H9 (cell line): ENCODE data around the gene TMEM26. TPM values are rescaled to one million over a fixed set of nuclear protein-coding genes. Genes with fewer than 3 reads are reported as not detected.

Source experiments
- DNase-seq: peaks from one replicate; pipeline ENCODE4 v3.0.0-alpha.2; 2017
- H2AFZ ChIP-seq: one replicate; pipeline ENCODE4 v1.6.1; 2013; ENCODE audit warnings: mild to moderate bottlenecking, low read length, control low read depth, moderate library complexity
- H2AK5ac ChIP-seq: 2 replicates; pipeline ENCODE4 v1.6.1; 2013; ENCODE audit warnings: low read length, control low read depth, mixed read lengths; ENCODE audit not compliant: insufficient read length
- H2BK120ac ChIP-seq: one replicate; pipeline ENCODE4 v1.6.1; 2013; ENCODE audit warnings: low read depth, mild to moderate bottlenecking, low read length, control low read depth, inconsistent platforms; ENCODE audit not compliant: poor library complexity, severe bottlenecking
- H2BK12ac ChIP-seq: 2 replicates; pipeline ENCODE4 v1.6.1; 2013; ENCODE audit warnings: low read length, control low read depth, mixed read lengths, low read depth; ENCODE audit not compliant: insufficient read length
- H2BK15ac ChIP-seq: 2 replicates; pipeline ENCODE4 v1.6.1; 2013; ENCODE audit warnings: low read depth, low read length, control low read depth
- H2BK20ac ChIP-seq: one replicate; pipeline ENCODE4 v1.6.1; 2013; ENCODE audit warnings: low read depth, mild to moderate bottlenecking, low read length, control low read depth, inconsistent platforms; ENCODE audit not compliant: poor library complexity, severe bottlenecking
- H2BK5ac ChIP-seq: 2 replicates; pipeline ENCODE4 v1.6.1; 2013; ENCODE audit warnings: low read length, control low read depth, mixed read lengths; ENCODE audit not compliant: insufficient read length
- H3K14ac ChIP-seq: 2 replicates; pipeline ENCODE4 v1.6.1; 2013; ENCODE audit warnings: low read length, control low read depth; ENCODE audit not compliant: insufficient read depth
- H3K18ac ChIP-seq: 2 replicates; pipeline ENCODE4 v1.6.1; 2013; ENCODE audit warnings: low read depth, mild to moderate bottlenecking, mixed read lengths, low read length, control low read depth; ENCODE audit not compliant: insufficient read length
- H3K23ac ChIP-seq: 2 replicates; pipeline ENCODE4 v1.6.1; 2013; ENCODE audit warnings: low read length, control low read depth, mixed read lengths, low read depth; ENCODE audit not compliant: insufficient read length
- H3K23me2 ChIP-seq: 2 replicates; pipeline ENCODE4 v1.6.1; 2013; ENCODE audit warnings: low read depth, mild to moderate bottlenecking, mixed read lengths, low read length, control low read depth; ENCODE audit not compliant: insufficient read length, poor library complexity, severe bottlenecking
- H3K27ac ChIP-seq: 2 replicates; pipeline ENCODE4 v1.5.1; 2013; ENCODE audit warnings: low read length, control low read depth, mixed read lengths, low read depth; ENCODE audit not compliant: insufficient read length
- H3K27me3 ChIP-seq: 2 replicates; pipeline ENCODE4 v1.6.1; 2013; ENCODE audit warnings: low read length, control low read depth, inconsistent platforms; ENCODE audit not compliant: insufficient read depth
- H3K4ac ChIP-seq: 2 replicates; pipeline ENCODE4 v1.6.1; 2013; ENCODE audit warnings: low read depth, mild to moderate bottlenecking, control low read depth, inconsistent platforms, low read length, moderate library complexity
- H3K4me1 ChIP-seq: 2 replicates; pipeline ENCODE4 v1.6.1; 2013; ENCODE audit warnings: low read length, control low read depth, inconsistent platforms; ENCODE audit not compliant: insufficient read depth
- H3K4me2 ChIP-seq: 2 replicates; pipeline ENCODE4 v1.6.1; 2013; ENCODE audit warnings: low read length, control low read depth, mixed read lengths; ENCODE audit not compliant: insufficient read length, insufficient read depth
- H3K56ac ChIP-seq: 2 replicates; pipeline ENCODE4 v1.6.1; 2013; ENCODE audit warnings: low read depth, mild to moderate bottlenecking, mixed read lengths, low read length, control low read depth; ENCODE audit not compliant: insufficient read length
- H3K79me1 ChIP-seq: 2 replicates; pipeline ENCODE4 v1.6.1; 2013; ENCODE audit warnings: low read depth, mild to moderate bottlenecking, moderate library complexity, low read length, control low read depth, inconsistent platforms; ENCODE audit not compliant: insufficient read depth, poor library complexity, severe bottlenecking
- H3K79me2 ChIP-seq: 2 replicates; pipeline ENCODE4 v1.6.1; 2013; ENCODE audit warnings: low read length, control low read depth, inconsistent platforms; ENCODE audit not compliant: insufficient read depth
- H3K9ac ChIP-seq: 2 replicates; pipeline ENCODE4 v1.6.1; 2013; ENCODE audit warnings: low read length, control low read depth, mixed read lengths; ENCODE audit not compliant: insufficient read length; ENCODE audit errors: extremely low read depth
- H3K9me3 ChIP-seq: one replicate; pipeline ENCODE4 v1.6.1; 2013; ENCODE audit warnings: low read depth, low read length, inconsistent platforms; ENCODE audit not compliant: control insufficient read depth
- H3T11ph ChIP-seq: one replicate; pipeline ENCODE4 v1.6.1; 2013; ENCODE audit warnings: mild to moderate bottlenecking, low read length, control low read depth, inconsistent platforms
- H4K20me1 ChIP-seq: one replicate; pipeline ENCODE4 v1.6.1; 2013; ENCODE audit not compliant: control insufficient read depth, insufficient read length, insufficient read depth
- H4K5ac ChIP-seq: 2 replicates; pipeline ENCODE4 v1.6.1; 2013; ENCODE audit warnings: low read depth, mild to moderate bottlenecking, mixed read lengths, low read length, control low read depth; ENCODE audit not compliant: insufficient read length
- H4K8ac ChIP-seq: replicated peaks from 2 replicates; pipeline ENCODE4 v1.6.1; 2013; ENCODE audit warnings: low read length, control low read depth, mixed read lengths, low read depth; ENCODE audit not compliant: insufficient read length
- H4K91ac ChIP-seq: 2 replicates; pipeline ENCODE4 v1.6.1; 2013; ENCODE audit warnings: low read depth, mild to moderate bottlenecking, moderate library complexity, mixed read lengths, low read length, control low read depth; ENCODE audit not compliant: insufficient read length
- H3K27ac Mint-ChIP-seq, 3 experiments: 2 replicates in 2 of 3; 3 replicates in 1 of 3; pipeline ENCODE4 v1.8.0; 2020 to 2021; ENCODE audit warnings: mixed read lengths in 3 of 3, mild to moderate bottlenecking in 1 of 3, moderate library complexity in 1 of 3
- H3K27me3 Mint-ChIP-seq: 2 replicates; pipeline ENCODE4 v1.8.0; 2021; ENCODE audit warnings: low read depth, mild to moderate bottlenecking, moderate library complexity, mixed read lengths
- H3K36me3 Mint-ChIP-seq, 3 experiments: 2 replicates in 2 of 3; 3 replicates in 1 of 3; pipeline ENCODE4 v1.8.0; 2020 to 2021; ENCODE audit warnings: low read depth in 3 of 3, mixed read lengths in 3 of 3; ENCODE audit not compliant: insufficient read depth in 1 of 3
- H3K4me1 Mint-ChIP-seq, 2 experiments: 2 replicates each; pipeline ENCODE4 v1.8.0; 2020; ENCODE audit warnings: mixed read lengths in 2 of 2
- H3K4me3 Mint-ChIP-seq, 2 experiments: 2 replicates in 1 of 2; 3 replicates in 1 of 2; pipeline ENCODE4 v1.8.0; 2020 to 2021; ENCODE audit warnings: mild to moderate bottlenecking in 2 of 2, mixed read lengths in 2 of 2, moderate library complexity in 1 of 2
- H3K9me3 Mint-ChIP-seq, 2 experiments: 2 replicates in 1 of 2; 3 replicates in 1 of 2; pipeline ENCODE4 v1.8.0; 2020; ENCODE audit warnings: mild to moderate bottlenecking in 2 of 2, mixed read lengths in 2 of 2, moderate library complexity in 1 of 2
- CTCF ChIP-seq: fragments of 200-600 bp; sonication (generic); conservative IDR thresholded peaks from 3 replicates; pipeline ENCODE4 v1.8.0; 2021; ENCODE audit warnings: antibody characterized with exemption, mild to moderate bottlenecking
- WGBS: extraction: QIAGEN DNeasy Blood & Tissue Kit; methylation state at CpG from one replicate; pipeline ENCODE4 v1.1.7; 2013; ENCODE audit warnings: missing lambda C conversion rate, low lambda C conversion rate, mixed read lengths; ENCODE audit not compliant: insufficient read length; ENCODE audit errors: extremely low coverage; 5-methylcytosine and 5-hydroxymethylcytosine counted together
- total RNA-seq: library from RNA; stranded (reverse); gene quantifications from 2 replicates; pipeline ENCODE4 v1.2.1, GENCODE V29; 2021

Gene TMEM26
- total RNA-seq, 1 experiment from 2014 or later = 0.15 TPM

- H2BK12ac ChIP-seq = no peak overlapping the region
- H3K23ac ChIP-seq = no peak overlapping the region
- H3K23me2 ChIP-seq = no peaks in the 10 kb centered on the region
- H3K9ac ChIP-seq = no peak overlapping the region
- Mint-ChIP-seq H3K9me3 (no peaks in the 10 kb centered on the region), H3K27ac (no peak overlapping the region; a peak in 1 of 7 replicates), H3K4me1 (peaks cover 18 to 32% of the 10 kb centered on the region in 2 experiments), H3K4me3 (no peak overlapping the region), H3K27me3 (no peaks in the 10 kb centered on the region), H3K36me3 (peaks cover 0 to 6% (median 0%) of the 10 kb centered on the region in 3 experiments; a peak in 2 of 7 replicates)
- H2BK120ac ChIP-seq = no peak overlapping the region
- H2BK20ac ChIP-seq = no peak overlapping the region
- no peak for DNase-seq
- H2BK15ac ChIP-seq = no peak overlapping the region
- no peaks in the 10 kb centered on the region for H3K79me1 ChIP-seq
- H3K4me2 ChIP-seq = no peak overlapping the region
- peaks cover 7% of the 10 kb centered on the region; the same call in 1 of the 2 replicates for H3K4me1 ChIP-seq
- H3K14ac ChIP-seq = no peak overlapping the region
- H3K27me3 ChIP-seq = no peaks in the 10 kb centered on the region; the same call in 1 of the 2 replicates
- H4K91ac ChIP-seq = no peak overlapping the region
- no peak overlapping the region for H3K18ac ChIP-seq
- H3K56ac ChIP-seq = no peak overlapping the region
- no peak overlapping the region for H2AK5ac ChIP-seq
- H3K4ac ChIP-seq = no peak overlapping the region
- H3K27ac ChIP-seq = no peak overlapping the region
- H3T11ph ChIP-seq = no peak overlapping the region
- no peak overlapping the region for H2AFZ ChIP-seq
- no peak overlapping the region for H2BK5ac ChIP-seq
- H3K79me2 ChIP-seq = no peaks in the 10 kb centered on the region
- no peak for TF ChIP-seq CTCF
- no peaks in the 10 kb centered on the region for H3K9me3 ChIP-seq
- H4K8ac ChIP-seq = no peak overlapping the region
- no peaks in the 10 kb centered on the region for H4K20me1 ChIP-seq
- no CpG with 5 or more reads among the region's 7 CpGs for WGBS
- H4K5ac ChIP-seq = no peak overlapping the region
Measured at GRCh38 chr10:61409157-61409556, 44.0 kb downstream of the TMEM26 start.
